HepG2 (cell line): ENCODE measurements around the gene LGALS9. TPM values are rescaled to one million over a fixed set of nuclear protein-coding genes. Genes with fewer than 3 reads are reported as not detected.

Experiments
- FOXA1 ChIP-seq, 2 experiments: fragments of 450-650 bp in 1 of 2; sonication (generic) in 1 of 2; formaldehyde crosslinking in 1 of 2; IDR thresholded peaks; 2 replicates each; pipeline versions ENCODE4 v1.4.0 to v1.6.1; 2016 to 2020; ENCODE audit warnings: missing genetic modification reagents in 1 of 2
- FOXP1 ChIP-seq, 2 experiments: fragments of 450-650 bp in 1 of 2; IDR thresholded peaks; 2 replicates each; pipeline ENCODE4 v1.6.1; 2017 to 2018; ENCODE audit warnings: antibody characterized with exemption in 1 of 2
- GABPB1 ChIP-seq: IDR thresholded peaks from 2 replicates; pipeline ENCODE4 v1.6.1; 2016; ENCODE audit warnings: mild to moderate bottlenecking, missing genetic modification reagents, moderate library complexity, missing compliant biosample characterization
- GFI1 ChIP-seq: sonication (generic); formaldehyde crosslinking; IDR thresholded peaks from 2 replicates; pipeline ENCODE4 v1.5.0; 2020; ENCODE audit warnings: missing genetic modification reagents, mild to moderate bottlenecking, borderline replicate concordance
- NR1H2 ChIP-seq: sonication (generic); formaldehyde crosslinking; IDR thresholded peaks from 2 replicates; pipeline ENCODE4 v1.8.1; 2022; ENCODE audit warnings: low read depth, missing genetic modification reagents, borderline replicate concordance
- POGK ChIP-seq: sonication (generic); formaldehyde crosslinking; conservative IDR thresholded peaks from 2 replicates; pipeline ENCODE4 v1.8.0; 2022; ENCODE audit warnings: mild to moderate bottlenecking, moderate library complexity, missing genetic modification reagents
- RFXAP ChIP-seq: sonication (generic); formaldehyde crosslinking; IDR thresholded peaks from 2 replicates; pipeline ENCODE4 v1.4.0; 2020; ENCODE audit warnings: missing genetic modification reagents, borderline replicate concordance
- SMAD9 ChIP-seq: sonication (generic); formaldehyde crosslinking; IDR thresholded peaks from 2 replicates; pipeline ENCODE4 v1.5.1; 2020; ENCODE audit warnings: mild to moderate bottlenecking, missing genetic modification reagents
- TFDP1 ChIP-seq: IDR thresholded peaks from 2 replicates; pipeline ENCODE4 v1.6.1; 2016; ENCODE audit warnings: missing compliant biosample characterization, missing genetic modification reagents, borderline replicate concordance
- USF2 ChIP-seq, 2 experiments: sonication (generic) in 1 of 2; formaldehyde crosslinking in 1 of 2; IDR thresholded peaks; 2 replicates each; pipeline versions ENCODE4 v1.5.1 to v1.6.1; 2011 to 2020; ENCODE audit warnings: borderline replicate concordance in 1 of 2, low read depth in 1 of 2, low read length in 1 of 2, mild to moderate bottlenecking in 1 of 2, missing genetic modification reagents in 1 of 2, moderate library complexity in 1 of 2
- WIZ ChIP-seq: sonication (generic); formaldehyde crosslinking; IDR thresholded peaks from 2 replicates; pipeline ENCODE4 v1.5.1; 2020; ENCODE audit warnings: mild to moderate bottlenecking, missing genetic modification reagents
- ZBTB38 ChIP-seq: sonication (generic); formaldehyde crosslinking; IDR thresholded peaks from 2 replicates; pipeline ENCODE4 v1.5.1; 2020; ENCODE audit warnings: mild to moderate bottlenecking, missing genetic modification reagents
- ZNF24 ChIP-seq: fragments of 450-650 bp; IDR thresholded peaks from 2 replicates; pipeline ENCODE4 v1.6.1; 2017; ENCODE audit warnings: antibody characterized with exemption, mild to moderate bottlenecking
- ZNF510 ChIP-seq: sonication (generic); formaldehyde crosslinking; IDR thresholded peaks from 2 replicates; pipeline ENCODE4 v1.4.0; 2020; ENCODE audit warnings: low read depth, mild to moderate bottlenecking, missing genetic modification reagents
- ZNF660 ChIP-seq: sonication (generic); formaldehyde crosslinking; IDR thresholded peaks from 2 replicates; pipeline ENCODE4 v1.5.1; 2020; ENCODE audit warnings: mild to moderate bottlenecking, low read depth, missing genetic modification reagents, borderline replicate concordance
- polyA plus RNA-seq, 8 experiments: library from polyadenylated mRNA; depleted of rRNA in 3 of 8; stranded (reverse) in 7 of 8; unstranded in 1 of 8; fragments of >200 nt; fragmentation: Illumina TruSeq in 4 of 8; extraction: Trizol in 4 of 8; gene quantifications; 2 replicates each; pipeline versions ENCODE4 v1.2.1 to v1.2.3, GENCODE V29; 2011 to 2016; ENCODE audit warnings: low read depth in 4 of 8, missing spikeins in 1 of 8, mixed read lengths in 1 of 8; ENCODE audit not compliant: insufficient read depth in 1 of 8
- total RNA-seq, 5 experiments: library from RNA; depleted of rRNA; stranded (reverse); fragments of >200 nt; fragmentation: Illumina TruSeq; extraction: Trizol; gene quantifications; 2 replicates each; pipeline ENCODE4 v1.2.3, GENCODE V29; 2016; ENCODE audit warnings: low read depth in 1 of 5
- TF ChIP-seq, protein P1 (sequence below): sonication (generic); formaldehyde crosslinking; IDR thresholded peaks from 2 replicates; pipeline ENCODE4 v1.4.0; 2020; ENCODE audit warnings: missing genetic modification reagents
- TF ChIP-seq, protein P2 (sequence below): sonication (generic); formaldehyde crosslinking; IDR thresholded peaks from 2 replicates; pipeline ENCODE4 v1.5.1; 2020; ENCODE audit warnings: mild to moderate bottlenecking, missing genetic modification reagents, moderate library complexity

Gene LGALS9
- total and polyA plus RNA-seq, 2 of the 13 experiments (the other 11 are each of a cell fraction or from before 2014, with no cell fraction given): 0.40 to 1.4 TPM

GRCh38 chr17:27654654-27655524 is 23.9 kb downstream of the LGALS9 start (continued):
- no peak for TF ChIP-seq POGK (CRISPR knock-in tag)
- TF ChIP-seq USF2 (IDR thresholded peaks at IDR 0.05; ENCODE audit: low read depth, low read length): no peak
- TF ChIP-seq USF2 (CRISPR knock-in tag; IDR thresholded peaks at IDR 0.05; ENCODE audit: borderline replicate concordance): no peak
- TF ChIP-seq FOXP1 (IDR thresholded peaks at IDR 0.05): no peak
- TF ChIP-seq FOXP1 (CRISPR knock-in tag; IDR thresholded peaks at IDR 0.05): no peak
- TF ChIP-seq TFDP1 (CRISPR knock-in tag): no peak; the same call in 1 of the 2 replicates
- no peak for TF ChIP-seq ZBTB38
- no peak for TF ChIP-seq ZNF660 (CRISPR knock-in tag)
- no peak for TF ChIP-seq GFI1
- no peak for TF ChIP-seq NR1H2 (CRISPR knock-in tag)
- TF ChIP-seq GABPB1 (CRISPR knock-in tag): peak; percentile 85
- no peak for TF ChIP-seq ZNF510 (CRISPR knock-in tag)
- TF ChIP-seq WIZ (CRISPR knock-in tag): no peak
- TF ChIP-seq SMAD9 (CRISPR knock-in tag): no peak
- TF ChIP-seq, protein P1, sequence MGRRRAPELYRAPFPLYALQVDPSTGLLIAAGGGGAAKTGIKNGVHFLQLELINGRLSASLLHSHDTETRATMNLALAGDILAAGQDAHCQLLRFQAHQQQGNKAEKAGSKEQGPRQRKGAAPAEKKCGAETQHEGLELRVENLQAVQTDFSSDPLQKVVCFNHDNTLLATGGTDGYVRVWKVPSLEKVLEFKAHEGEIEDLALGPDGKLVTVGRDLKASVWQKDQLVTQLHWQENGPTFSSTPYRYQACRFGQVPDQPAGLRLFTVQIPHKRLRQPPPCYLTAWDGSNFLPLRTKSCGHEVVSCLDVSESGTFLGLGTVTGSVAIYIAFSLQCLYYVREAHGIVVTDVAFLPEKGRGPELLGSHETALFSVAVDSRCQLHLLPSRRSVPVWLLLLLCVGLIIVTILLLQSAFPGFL: no peak
- TF ChIP-seq RFXAP (CRISPR knock-in tag): peak; percentile 35; the same call in 1 of the 2 replicates
- TF ChIP-seq ZNF24: no peak
- no peak for TF ChIP-seq FOXA1 (IDR thresholded peaks at IDR 0.05)
- TF ChIP-seq FOXA1 (CRISPR knock-in tag; IDR thresholded peaks at IDR 0.05): no peak
- TF ChIP-seq, protein P2, sequence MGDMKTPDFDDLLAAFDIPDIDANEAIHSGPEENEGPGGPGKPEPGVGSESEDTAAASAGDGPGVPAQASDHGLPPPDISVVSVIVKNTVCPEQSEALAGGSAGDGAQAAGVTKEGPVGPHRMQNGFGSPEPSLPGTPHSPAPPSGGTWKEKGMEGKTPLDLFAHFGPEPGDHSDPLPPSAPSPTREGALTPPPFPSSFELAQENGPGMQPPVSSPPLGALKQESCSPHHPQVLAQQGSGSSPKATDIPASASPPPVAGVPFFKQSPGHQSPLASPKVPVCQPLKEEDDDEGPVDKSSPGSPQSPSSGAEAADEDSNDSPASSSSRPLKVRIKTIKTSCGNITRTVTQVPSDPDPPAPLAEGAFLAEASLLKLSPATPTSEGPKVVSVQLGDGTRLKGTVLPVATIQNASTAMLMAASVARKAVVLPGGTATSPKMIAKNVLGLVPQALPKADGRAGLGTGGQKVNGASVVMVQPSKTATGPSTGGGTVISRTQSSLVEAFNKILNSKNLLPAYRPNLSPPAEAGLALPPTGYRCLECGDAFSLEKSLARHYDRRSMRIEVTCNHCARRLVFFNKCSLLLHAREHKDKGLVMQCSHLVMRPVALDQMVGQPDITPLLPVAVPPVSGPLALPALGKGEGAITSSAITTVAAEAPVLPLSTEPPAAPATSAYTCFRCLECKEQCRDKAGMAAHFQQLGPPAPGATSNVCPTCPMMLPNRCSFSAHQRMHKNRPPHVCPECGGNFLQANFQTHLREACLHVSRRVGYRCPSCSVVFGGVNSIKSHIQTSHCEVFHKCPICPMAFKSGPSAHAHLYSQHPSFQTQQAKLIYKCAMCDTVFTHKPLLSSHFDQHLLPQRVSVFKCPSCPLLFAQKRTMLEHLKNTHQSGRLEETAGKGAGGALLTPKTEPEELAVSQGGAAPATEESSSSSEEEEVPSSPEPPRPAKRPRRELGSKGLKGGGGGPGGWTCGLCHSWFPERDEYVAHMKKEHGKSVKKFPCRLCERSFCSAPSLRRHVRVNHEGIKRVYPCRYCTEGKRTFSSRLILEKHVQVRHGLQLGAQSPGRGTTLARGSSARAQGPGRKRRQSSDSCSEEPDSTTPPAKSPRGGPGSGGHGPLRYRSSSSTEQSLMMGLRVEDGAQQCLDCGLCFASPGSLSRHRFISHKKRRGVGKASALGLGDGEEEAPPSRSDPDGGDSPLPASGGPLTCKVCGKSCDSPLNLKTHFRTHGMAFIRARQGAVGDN: peak; percentile 72
